Measurements from ENCODE around the gene IL3. TPM values are rescaled to one million over a fixed set of nuclear protein-coding genes. Genes with fewer than 3 reads are reported as not detected.

IL3 gene
- total and polyA plus RNA-seq, 2 experiments from 2014 or later, result not detected

DNA sequence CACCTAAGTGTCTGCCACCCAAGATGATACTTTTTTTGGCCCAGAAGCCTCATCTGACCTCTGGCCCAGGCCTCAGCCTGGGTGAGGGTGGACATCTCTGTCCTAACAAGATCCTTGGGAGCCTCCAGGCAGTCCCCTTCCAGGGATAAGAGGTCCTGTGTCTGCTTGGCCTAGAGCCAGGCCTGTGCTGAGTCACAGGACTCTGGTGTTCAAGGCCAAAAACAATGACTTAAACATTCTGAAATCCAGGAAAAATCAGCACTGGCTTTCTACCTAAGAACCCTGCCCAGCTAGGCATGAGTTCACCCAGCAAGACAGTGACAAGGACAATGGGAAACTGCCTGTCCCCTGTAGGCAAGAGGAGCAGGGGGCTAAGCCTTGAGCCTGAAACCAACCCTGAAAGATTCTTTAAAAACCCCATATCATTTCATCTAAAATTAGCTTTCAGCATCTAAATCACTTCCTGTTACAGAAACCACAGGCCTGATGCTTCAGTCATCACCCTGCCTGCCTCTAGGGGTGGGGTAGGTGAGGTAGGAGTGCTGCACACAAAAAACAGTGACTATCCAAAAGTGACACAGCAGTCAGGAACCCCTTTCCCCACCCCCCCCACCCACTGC, 43.0 kb downstream of the IL3 start:
- Histone ChIP-seq H3K9me2 (ENCODE audit: insufficient read depth) (no peaks in the 10 kb centered on the region), H3K4me1 (ENCODE audit: insufficient read depth) (no peaks in the 10 kb centered on the region), H3K36me3 (ENCODE audit: insufficient read depth) (no peaks in the 10 kb centered on the region), H4K20me1 (replicated peaks; ENCODE audit: insufficient read depth) (no peaks in the 10 kb centered on the region), H3K4me2 (no peak overlapping the region), H3K27ac (ENCODE audit: low read depth) (no peak overlapping the region), H3K27me3 (ENCODE audit: insufficient read depth) (no peaks in the 10 kb centered on the region), H3K4me3 (no peak overlapping the region), H2AFZ (no peak overlapping the region), H3F3A (replicated peaks; ENCODE audit: low read depth) (no peaks in the 10 kb centered on the region), H3K79me2 (replicated peaks; ENCODE audit: insufficient read depth) (no peaks in the 10 kb centered on the region)
- Mint-ChIP-seq H3K4me3 (no peak overlapping the region), H3K27ac (no peak overlapping the region), H3K9me3 (no peaks in the 10 kb centered on the region), H3K27me3 (ENCODE audit: insufficient read depth, low read depth, poor library complexity) (no peaks in the 10 kb centered on the region), H3K4me1 (no peaks in the 10 kb centered on the region), H3K36me3 (ENCODE audit: low read depth) (no peaks in the 10 kb centered on the region)
- DNase-seq (ENCODE audit: low spot score) (no peak), ATAC-seq (no peak)
- no peak for TF ChIP-seq JUNB (IDR thresholded peaks at IDR 0.05; ENCODE audit: unreplicated experiment)
- no peak for TF ChIP-seq CREB1 (CRISPR knock-in tag; IDR thresholded peaks at IDR 0.05; ENCODE audit: low read depth)
- TF ChIP-seq NANOG (IDR thresholded peaks at IDR 0.05; ENCODE audit: borderline replicate concordance), result no peak
- TF ChIP-seq, protein P1, sequence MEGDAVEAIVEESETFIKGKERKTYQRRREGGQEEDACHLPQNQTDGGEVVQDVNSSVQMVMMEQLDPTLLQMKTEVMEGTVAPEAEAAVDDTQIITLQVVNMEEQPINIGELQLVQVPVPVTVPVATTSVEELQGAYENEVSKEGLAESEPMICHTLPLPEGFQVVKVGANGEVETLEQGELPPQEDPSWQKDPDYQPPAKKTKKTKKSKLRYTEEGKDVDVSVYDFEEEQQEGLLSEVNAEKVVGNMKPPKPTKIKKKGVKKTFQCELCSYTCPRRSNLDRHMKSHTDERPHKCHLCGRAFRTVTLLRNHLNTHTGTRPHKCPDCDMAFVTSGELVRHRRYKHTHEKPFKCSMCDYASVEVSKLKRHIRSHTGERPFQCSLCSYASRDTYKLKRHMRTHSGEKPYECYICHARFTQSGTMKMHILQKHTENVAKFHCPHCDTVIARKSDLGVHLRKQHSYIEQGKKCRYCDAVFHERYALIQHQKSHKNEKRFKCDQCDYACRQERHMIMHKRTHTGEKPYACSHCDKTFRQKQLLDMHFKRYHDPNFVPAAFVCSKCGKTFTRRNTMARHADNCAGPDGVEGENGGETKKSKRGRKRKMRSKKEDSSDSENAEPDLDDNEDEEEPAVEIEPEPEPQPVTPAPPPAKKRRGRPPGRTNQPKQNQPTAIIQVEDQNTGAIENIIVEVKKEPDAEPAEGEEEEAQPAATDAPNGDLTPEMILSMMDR (conservative IDR thresholded peaks at IDR 0.05; ENCODE audit: low read depth in 2 of 2), result no peak
- TF ChIP-seq EZH2phosphoT487 (IDR thresholded peaks at IDR 0.05; ENCODE audit: unreplicated experiment), result no peak

DNA sequence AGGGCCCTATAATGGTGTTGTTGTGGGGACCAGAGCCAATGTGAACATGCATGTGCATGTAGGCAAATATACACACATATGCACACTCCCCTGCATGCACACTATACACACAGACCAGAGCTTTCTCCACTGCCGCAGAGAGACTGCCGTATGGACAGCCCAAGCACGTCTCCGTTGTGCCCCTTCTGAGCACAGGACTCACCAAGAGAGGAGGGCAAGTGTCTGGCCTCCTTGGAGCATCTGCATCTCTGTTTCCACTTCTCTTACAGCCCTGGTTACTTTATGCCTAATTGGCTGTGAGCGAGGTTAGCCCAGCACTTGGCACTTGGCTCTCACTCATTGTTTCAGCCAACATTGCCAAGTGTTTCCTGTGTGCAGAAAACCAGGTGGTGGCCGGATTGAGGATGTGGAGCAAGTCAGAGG, 43.5 kb downstream of the IL3 start:
- no peaks in the 10 kb centered on the region for H3K4me1 Mint-ChIP-seq
- Histone ChIP-seq H3K36me3 (ENCODE audit: insufficient read depth) (no peaks in the 10 kb centered on the region), H4K20me1 (replicated peaks; ENCODE audit: insufficient read depth) (no peaks in the 10 kb centered on the region), H3K4me2 (no peak overlapping the region), H3K79me2 (replicated peaks; ENCODE audit: insufficient read depth) (no peaks in the 10 kb centered on the region), H3F3A (replicated peaks; ENCODE audit: low read depth) (no peaks in the 10 kb centered on the region), H3K4me3 (no peak overlapping the region), H3K27ac (ENCODE audit: low read depth) (no peak overlapping the region), H3K27me3 (ENCODE audit: insufficient read depth) (no peaks in the 10 kb centered on the region), H3K9me2 (ENCODE audit: insufficient read depth) (no peaks in the 10 kb centered on the region), H2AFZ (no peak overlapping the region), H3K4me1 (ENCODE audit: insufficient read depth) (no peaks in the 10 kb centered on the region)
- H3K27ac Mint-ChIP-seq, result no peak overlapping the region
- H3K36me3 Mint-ChIP-seq (ENCODE audit: low read depth), result no peaks in the 10 kb centered on the region
- ATAC-seq (no peak), DNase-seq (ENCODE audit: low spot score) (no peak)
- H3K4me3 Mint-ChIP-seq, result no peak overlapping the region
- no peaks in the 10 kb centered on the region for H3K27me3 Mint-ChIP-seq (ENCODE audit: insufficient read depth, low read depth, poor library complexity)
- H3K9me3 Mint-ChIP-seq, result no peaks in the 10 kb centered on the region
- no peak for TF ChIP-seq NANOG (IDR thresholded peaks at IDR 0.05; ENCODE audit: borderline replicate concordance)
- TF ChIP-seq JUNB (IDR thresholded peaks at IDR 0.05; ENCODE audit: unreplicated experiment), result no peak
- TF ChIP-seq, protein P2, sequence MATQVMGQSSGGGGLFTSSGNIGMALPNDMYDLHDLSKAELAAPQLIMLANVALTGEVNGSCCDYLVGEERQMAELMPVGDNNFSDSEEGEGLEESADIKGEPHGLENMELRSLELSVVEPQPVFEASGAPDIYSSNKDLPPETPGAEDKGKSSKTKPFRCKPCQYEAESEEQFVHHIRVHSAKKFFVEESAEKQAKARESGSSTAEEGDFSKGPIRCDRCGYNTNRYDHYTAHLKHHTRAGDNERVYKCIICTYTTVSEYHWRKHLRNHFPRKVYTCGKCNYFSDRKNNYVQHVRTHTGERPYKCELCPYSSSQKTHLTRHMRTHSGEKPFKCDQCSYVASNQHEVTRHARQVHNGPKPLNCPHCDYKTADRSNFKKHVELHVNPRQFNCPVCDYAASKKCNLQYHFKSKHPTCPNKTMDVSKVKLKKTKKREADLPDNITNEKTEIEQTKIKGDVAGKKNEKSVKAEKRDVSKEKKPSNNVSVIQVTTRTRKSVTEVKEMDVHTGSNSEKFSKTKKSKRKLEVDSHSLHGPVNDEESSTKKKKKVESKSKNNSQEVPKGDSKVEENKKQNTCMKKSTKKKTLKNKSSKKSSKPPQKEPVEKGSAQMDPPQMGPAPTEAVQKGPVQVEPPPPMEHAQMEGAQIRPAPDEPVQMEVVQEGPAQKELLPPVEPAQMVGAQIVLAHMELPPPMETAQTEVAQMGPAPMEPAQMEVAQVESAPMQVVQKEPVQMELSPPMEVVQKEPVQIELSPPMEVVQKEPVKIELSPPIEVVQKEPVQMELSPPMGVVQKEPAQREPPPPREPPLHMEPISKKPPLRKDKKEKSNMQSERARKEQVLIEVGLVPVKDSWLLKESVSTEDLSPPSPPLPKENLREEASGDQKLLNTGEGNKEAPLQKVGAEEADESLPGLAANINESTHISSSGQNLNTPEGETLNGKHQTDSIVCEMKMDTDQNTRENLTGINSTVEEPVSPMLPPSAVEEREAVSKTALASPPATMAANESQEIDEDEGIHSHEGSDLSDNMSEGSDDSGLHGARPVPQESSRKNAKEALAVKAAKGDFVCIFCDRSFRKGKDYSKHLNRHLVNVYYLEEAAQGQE (IDR thresholded peaks at IDR 0.05; ENCODE audit: unreplicated experiment), result no peak
- TF ChIP-seq, protein P3, sequence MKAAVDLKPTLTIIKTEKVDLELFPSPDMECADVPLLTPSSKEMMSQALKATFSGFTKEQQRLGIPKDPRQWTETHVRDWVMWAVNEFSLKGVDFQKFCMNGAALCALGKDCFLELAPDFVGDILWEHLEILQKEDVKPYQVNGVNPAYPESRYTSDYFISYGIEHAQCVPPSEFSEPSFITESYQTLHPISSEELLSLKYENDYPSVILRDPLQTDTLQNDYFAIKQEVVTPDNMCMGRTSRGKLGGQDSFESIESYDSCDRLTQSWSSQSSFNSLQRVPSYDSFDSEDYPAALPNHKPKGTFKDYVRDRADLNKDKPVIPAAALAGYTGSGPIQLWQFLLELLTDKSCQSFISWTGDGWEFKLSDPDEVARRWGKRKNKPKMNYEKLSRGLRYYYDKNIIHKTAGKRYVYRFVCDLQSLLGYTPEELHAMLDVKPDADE (IDR thresholded peaks at IDR 0.05), result no peak
- no peak for TF ChIP-seq STAT1 (IDR thresholded peaks at IDR 0.05; ENCODE audit: unreplicated experiment)
- TF ChIP-seq EZH2phosphoT487 (IDR thresholded peaks at IDR 0.05; ENCODE audit: unreplicated experiment), result no peak
- no peak for TF ChIP-seq EZH2 (IDR thresholded peaks at IDR 0.05; ENCODE audit: low read depth, unreplicated experiment)
- no peak for TF ChIP-seq POLR2AphosphoS5 (IDR thresholded peaks at IDR 0.05; ENCODE audit: low read depth)
- TF ChIP-seq ZNF114 (CRISPR knock-in tag; IDR thresholded peaks at IDR 0.05), result no peak

Measured in GM23338 (cell line).